ENCODE results near the gene TMX1.
"Not testable (repeated sequence)": the region's sequence is repeated elsewhere in the genome, so short reads cannot be mapped to it uniquely, and the experiment has no call there.

TMX1 gene

GRCh38 chr14:51239813-51240803, at the start of gene TMX1:
TMX1 (plus strand) TSS chr14:51240247; CDS start chr14:51240293, 46 bp downstream.
- peak; percentile 84 for DNase-seq (ENCODE audit: low spot score)

- no peak for DNase-seq (ENCODE audit: low spot score)
These were observed 38.2 kb upstream of the TMX1 start for GRCh38 chr14:51201890-51202289.

DNA sequence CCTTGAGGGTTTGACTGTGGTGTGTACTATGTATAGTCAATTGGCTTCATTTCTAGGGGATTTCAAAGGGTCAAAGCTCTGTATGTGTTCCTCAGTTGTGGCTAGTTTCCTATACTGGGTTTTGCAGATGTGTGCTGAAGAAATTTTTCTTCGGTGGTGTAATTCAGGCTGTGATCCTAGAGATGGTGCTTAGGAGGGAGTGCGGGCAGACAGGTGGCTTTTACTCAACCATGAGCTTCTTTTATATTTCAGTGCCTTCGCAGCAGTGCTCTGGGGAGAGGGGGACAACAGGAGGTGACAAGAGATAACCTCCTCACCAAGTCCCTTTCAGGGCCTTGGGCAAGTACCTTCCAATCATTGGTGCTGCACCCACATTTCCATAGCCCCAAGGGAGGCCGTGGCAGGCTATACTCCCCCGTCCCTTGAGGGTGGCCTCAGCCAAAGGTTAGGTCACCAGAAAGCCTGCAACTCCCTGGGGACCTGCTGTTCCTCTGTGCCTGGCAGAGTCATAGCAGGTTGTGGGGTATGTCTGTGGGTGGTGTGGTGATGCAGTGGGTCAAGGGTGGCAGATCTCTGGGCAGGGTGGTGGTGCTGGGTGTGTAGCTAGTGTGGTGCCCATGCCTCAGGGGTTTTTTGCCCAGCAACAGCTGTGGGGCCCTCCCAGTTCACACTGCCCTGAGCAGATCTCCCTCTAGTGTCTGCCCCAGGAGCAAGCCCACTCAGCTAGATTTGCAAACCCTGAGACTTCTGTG, 37.0 kb upstream of the TMX1 start:
- DNase-seq (ENCODE audit: low spot score) = no peak

DNA sequence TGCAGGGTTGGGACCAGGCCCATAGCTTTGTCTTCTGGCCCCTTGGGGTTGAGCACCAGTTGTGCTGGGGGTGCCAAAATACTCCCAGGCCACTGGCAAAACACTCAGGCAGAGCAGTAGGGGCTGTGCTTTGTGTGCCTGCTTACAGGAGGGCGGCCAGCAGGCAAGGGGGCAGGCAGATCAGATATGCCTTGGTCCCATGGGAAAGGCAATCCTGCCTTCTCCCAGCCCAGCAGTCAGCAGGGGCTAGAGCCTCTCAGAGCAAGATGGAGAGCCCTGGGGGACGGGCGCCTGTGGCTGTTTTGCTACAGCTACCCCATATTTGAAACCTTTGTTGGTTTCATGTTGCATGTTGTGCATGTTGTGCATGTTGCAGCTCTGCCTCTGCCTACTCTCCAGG, 36.2 kb upstream of the TMX1 start:
- no peak for DNase-seq (ENCODE audit: low spot score)

GRCh38 chr14:51205486-51205885, 34.6 kb upstream of the TMX1 start:
- no peak for DNase-seq (ENCODE audit: low spot score)

GRCh38 chr14:51206462-51206861, 33.6 kb upstream of the TMX1 start:
- no peak for DNase-seq (ENCODE audit: low spot score)

- DNase-seq (ENCODE audit: low spot score) = no peak
These were observed 32.4 kb upstream of the TMX1 start for GRCh38 chr14:51207621-51208020.

GRCh38 chr14:51208982-51209381, 31.1 kb upstream of the TMX1 start:
- DNase-seq (ENCODE audit: low spot score) = no peak

DNA sequence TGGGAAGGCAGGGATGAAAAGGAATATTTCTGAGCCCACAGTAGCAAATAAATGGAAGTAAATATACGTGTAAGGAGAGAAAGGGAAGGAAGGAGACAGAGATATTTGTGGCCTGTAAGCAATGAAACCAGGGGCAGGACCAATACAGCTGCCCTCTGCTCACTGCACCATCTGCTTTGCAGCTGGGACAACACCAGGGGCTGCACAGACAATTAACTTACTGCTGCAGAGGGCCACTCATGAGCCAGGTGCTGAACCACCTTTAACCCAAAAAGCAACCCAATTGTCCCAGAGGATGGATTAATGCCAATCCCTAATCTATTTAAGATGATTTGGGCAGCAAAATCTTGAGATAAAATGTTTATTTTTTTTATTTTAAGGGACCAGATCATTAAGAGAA, 30.6 kb upstream of the TMX1 start:
- no peak for DNase-seq (ENCODE audit: low spot score)

DNA sequence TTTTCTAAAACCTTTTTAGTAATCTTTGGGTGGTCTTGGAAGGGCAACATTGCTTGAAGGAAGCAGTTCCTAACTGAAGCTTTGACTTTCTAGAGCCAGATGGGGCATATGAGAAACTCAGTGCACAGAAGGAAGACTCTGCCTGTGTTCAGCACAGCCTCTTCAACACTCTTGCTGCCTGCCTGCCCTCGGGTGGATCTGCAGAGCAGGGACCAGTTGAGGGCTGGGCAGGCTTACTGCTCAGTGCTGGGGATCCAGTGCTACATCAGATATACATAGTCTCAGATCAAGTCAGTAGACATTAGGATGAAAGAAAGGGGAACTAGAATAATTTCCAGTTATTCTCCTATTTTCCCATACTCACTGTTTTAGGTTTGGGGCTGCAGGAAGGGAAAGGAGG, 29.5 kb upstream of the TMX1 start:
- no peak for DNase-seq (ENCODE audit: low spot score)

DNA sequence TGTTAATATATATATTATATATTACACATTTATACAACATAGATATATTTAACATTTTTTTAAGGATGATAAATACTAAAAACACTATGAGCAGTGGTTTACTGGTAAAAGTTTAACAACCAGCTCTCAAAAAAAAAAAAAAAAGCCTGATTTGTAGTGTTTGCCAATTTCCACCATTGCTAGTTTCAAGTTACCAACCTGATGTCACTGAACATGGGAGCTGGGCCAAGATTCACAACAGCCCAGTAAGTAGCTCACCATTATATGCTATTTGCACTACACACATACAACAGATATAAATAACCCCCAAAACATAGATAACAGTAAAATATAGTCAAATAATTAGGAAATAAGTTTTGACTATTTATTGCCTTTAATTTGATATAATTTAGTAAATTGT, 28.9 kb upstream of the TMX1 start:
- no peak for DNase-seq (ENCODE audit: low spot score)

GRCh38 chr14:51216602-51217001, 23.4 kb upstream of the TMX1 start:
- no peak for DNase-seq (ENCODE audit: low spot score)

- DNase-seq (ENCODE audit: low spot score) = no peak
These were observed 20.3 kb upstream of the TMX1 start for GRCh38 chr14:51219473-51220448.

DNA sequence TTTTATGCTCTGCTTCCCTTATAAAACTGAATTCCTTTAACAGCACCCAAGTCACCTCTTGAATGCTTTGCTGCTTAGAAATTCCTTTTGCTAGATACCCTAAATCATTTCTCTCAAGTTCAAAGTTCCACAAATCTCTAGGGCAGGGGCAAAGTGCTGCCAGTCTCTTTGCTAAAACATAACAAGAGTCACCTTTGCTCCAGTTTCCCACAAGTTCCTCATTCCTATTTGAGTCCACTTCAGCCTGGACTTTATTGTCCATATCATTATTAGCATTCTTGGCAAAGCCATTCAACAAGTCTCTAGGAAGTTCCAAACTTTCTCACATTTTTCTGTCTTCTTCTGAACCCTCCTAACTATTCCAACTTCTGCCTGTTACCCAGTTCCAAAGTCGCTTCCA, 16.6 kb upstream of the TMX1 start:
- not testable (repeated sequence) for DNase-seq (ENCODE audit: low spot score)

GRCh38 chr14:51224551-51224950, 15.5 kb upstream of the TMX1 start:
- no peak for DNase-seq (ENCODE audit: low spot score)

- DNase-seq (ENCODE audit: low spot score) = no peak
These were observed 14.3 kb upstream of the TMX1 start for GRCh38 chr14:51225751-51226150.

DNA sequence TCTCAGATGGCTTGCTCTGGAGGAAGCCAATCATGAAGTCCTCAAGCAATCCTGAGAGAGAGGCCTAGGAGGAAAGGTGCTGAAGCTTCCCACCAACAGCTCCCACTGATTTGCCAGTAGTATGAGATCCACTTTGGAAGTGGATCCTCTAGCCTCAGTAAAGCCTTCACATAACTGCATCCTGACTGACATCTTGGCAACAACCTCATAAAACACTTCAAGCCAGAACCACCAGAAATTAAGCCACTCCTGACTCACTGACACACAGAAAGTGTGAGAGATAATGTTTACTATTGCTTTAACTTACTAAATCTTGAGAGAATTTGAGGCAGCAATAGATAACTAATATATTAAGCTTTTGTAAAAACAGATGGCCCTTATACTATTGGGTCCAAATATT, 11.7 kb upstream of the TMX1 start:
- DNase-seq (ENCODE audit: low spot score) = no peak

GRCh38 chr14:51228890-51229289, 11.2 kb upstream of the TMX1 start:
- no peak for DNase-seq (ENCODE audit: low spot score)

- no peak for DNase-seq (ENCODE audit: low spot score)
These were observed 3.7 kb upstream of the TMX1 start for GRCh38 chr14:51236314-51236713.

DNA sequence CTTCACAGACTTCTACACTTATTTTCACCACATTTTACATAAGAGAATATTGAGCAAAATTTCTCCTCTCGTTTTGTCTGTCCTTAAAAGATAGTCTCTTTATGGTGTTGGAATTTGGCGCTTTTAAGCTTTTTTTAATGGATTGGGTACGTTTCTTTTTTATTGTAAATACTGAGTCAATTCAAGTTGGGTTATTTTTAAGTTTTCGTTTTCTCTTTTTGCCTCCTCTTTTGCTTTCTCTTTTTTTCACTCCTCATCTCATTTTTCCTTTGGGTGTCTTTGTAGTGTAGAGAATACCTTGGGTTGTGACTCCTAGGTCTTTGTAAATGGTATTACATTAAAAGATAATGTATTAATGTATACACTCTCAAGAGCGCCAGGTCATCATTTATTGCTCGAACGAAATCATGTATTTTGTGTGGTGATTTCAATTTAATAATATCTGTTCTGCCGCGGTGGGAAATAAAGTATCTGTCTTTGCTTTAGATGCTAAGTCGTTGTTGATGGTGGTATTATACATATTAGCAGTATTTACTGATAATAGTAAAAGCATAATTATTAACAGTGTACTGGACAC, 845 bp downstream of the TMX1 start:
- no peak for DNase-seq (ENCODE audit: low spot score)
